SJSA1 (cell line): ENCODE measurements around the gene TM9SF2. TPM values are rescaled to one million over a fixed set of nuclear protein-coding genes. Genes with fewer than 3 reads are reported as not detected.
"Not testable (repeated sequence)": the region's sequence is repeated elsewhere in the genome, so short reads cannot be mapped to it uniquely, and the experiment has no call there.

Source experiments
- DNase-seq, 2 experiments: peaks; one replicate each; pipeline ENCODE4 v3.0.0-alpha.2; 2015 to 2020; ENCODE audit warnings: low spot score in 2 of 2, low read depth in 1 of 2
- H3K27ac ChIP-seq: fragments of 250-450 bp; sonication (Bioruptor Pico); 2 replicates; pipeline ENCODE4 v1.5.1; 2020; ENCODE audit warnings: mild to moderate bottlenecking, moderate library complexity
- H3K27me3 ChIP-seq: fragments of 250-450 bp; sonication (Bioruptor Pico); replicated peaks from 2 replicates; pipeline ENCODE4 v1.5.1; 2020; ENCODE audit warnings: mild to moderate bottlenecking, moderate library complexity
- H3K36me3 ChIP-seq: fragments of 250-450 bp; sonication (Bioruptor Pico); 2 replicates; pipeline ENCODE4 v1.5.1; 2020; ENCODE audit warnings: mild to moderate bottlenecking
- H3K4me1 ChIP-seq: fragments of 250-450 bp; sonication (Bioruptor Pico); replicated peaks from 2 replicates; pipeline ENCODE4 v1.6.1; 2021; ENCODE audit warnings: mild to moderate bottlenecking
- H3K4me3 ChIP-seq: fragments of 250-450 bp; sonication (Bioruptor Pico); 2 replicates; pipeline ENCODE4 v1.5.1; 2020; ENCODE audit warnings: mild to moderate bottlenecking
- H3K9me3 ChIP-seq: fragments of 250-450 bp; sonication (Bioruptor Pico); replicated peaks from 2 replicates; pipeline ENCODE4 v1.5.1; 2020; ENCODE audit warnings: mild to moderate bottlenecking
- total RNA-seq: library from RNA; depleted of rRNA; stranded (reverse); fragments of >200 nt; shearing (Covaris generic); gene quantifications from 2 replicates; pipeline ENCODE4 v1.2.3, GENCODE V29; 2014

TM9SF2 gene
- total RNA-seq, 1 experiment from 2014 or later, result 846 TPM

GRCh38 chr13:99472122-99472440, 29.2 kb upstream of the TM9SF2 start:
- no peaks in the 10 kb centered on the region for H3K9me3 ChIP-seq
- H3K27me3 ChIP-seq, result no peaks in the 10 kb centered on the region
- H3K4me1 ChIP-seq, result peaks cover 18% of the 10 kb centered on the region
- no peak overlapping the region for H3K27ac ChIP-seq
- H3K36me3 ChIP-seq, result no peaks in the 10 kb centered on the region
- DNase-seq, result no peak
- no peak overlapping the region for H3K4me3 ChIP-seq

DNA sequence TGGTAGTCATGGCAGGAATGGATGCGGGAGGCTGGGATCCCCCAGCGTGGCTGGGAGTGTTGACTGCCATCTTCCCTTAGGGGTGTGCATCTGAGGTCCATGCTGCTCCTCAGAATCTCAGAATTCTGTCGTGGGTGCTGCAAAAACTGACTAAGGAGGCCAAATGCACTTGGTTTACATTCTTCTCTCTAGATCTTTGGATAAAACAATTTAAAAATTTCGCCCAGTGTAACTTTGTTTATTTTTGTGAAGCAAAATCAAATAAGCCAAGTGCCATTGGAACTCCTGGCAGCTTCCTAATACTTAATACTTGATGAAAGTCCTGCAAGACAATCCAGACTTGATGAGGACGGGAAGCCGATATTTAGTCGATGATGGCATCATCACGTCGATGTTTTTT, 27.8 kb upstream of the TM9SF2 start:
- Histone ChIP-seq H3K4me1 (peaks cover 22% of the 10 kb centered on the region), H3K9me3 (no peaks in the 10 kb centered on the region), H3K36me3 (no peaks in the 10 kb centered on the region), H3K27ac (no peak overlapping the region), H3K27me3 (no peaks in the 10 kb centered on the region), H3K4me3 (no peak overlapping the region)
- peak in 1 of 2 experiments; percentile 81 for DNase-seq

DNA sequence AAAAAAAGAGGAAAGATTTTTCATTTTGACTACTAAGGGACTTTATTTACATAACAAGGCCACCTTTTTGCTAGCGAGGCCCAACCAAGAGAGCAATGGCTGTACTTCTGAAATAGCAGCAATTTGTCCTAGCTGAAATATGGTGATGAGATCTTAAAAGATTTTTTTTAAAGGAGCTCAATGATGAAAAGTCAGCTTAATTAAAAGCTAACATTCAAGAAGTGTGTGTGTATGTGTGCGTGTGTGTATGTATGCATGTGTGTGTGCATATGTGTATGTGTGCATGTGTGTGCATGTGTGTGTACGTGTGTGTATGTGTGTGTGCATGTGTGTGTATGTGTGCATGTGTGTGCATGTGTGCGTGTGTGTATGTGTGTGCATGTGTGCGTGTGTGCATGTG, 24.6 kb upstream of the TM9SF2 start:
- Histone ChIP-seq H3K27ac (no peak overlapping the region), H3K36me3 (no peaks in the 10 kb centered on the region), H3K27me3 (no peaks in the 10 kb centered on the region), H3K4me1 (peaks cover 18% of the 10 kb centered on the region), H3K4me3 (no peak overlapping the region), H3K9me3 (no peaks in the 10 kb centered on the region)
- DNase-seq, result no peak

- peaks cover 18% of the 10 kb centered on the region for H3K4me1 ChIP-seq
- no peak for DNase-seq
Measured at GRCh38 chr13:99477493-99477892, 23.8 kb upstream of the TM9SF2 start.

GRCh38 chr13:99481366-99481765, 19.9 kb upstream of the TM9SF2 start:
- Histone ChIP-seq H3K4me3 (no peak overlapping the region), H3K27ac (no peak overlapping the region), H3K36me3 (no peaks in the 10 kb centered on the region), H3K4me1 (peaks cover 13% of the 10 kb centered on the region), H3K27me3 (peaks cover 8% of the 10 kb centered on the region), H3K9me3 (0 out of 2 replicates have a peak, but pooled peaks cover 1% of the 10 kb centered on the region)
- DNase-seq, result no peak

More at GRCh38 chr13:99477493-99477892, 23.8 kb upstream of the TM9SF2 start:
- Histone ChIP-seq H3K27me3 (no peaks in the 10 kb centered on the region), H3K36me3 (no peaks in the 10 kb centered on the region), H3K27ac (no peak overlapping the region), H3K4me3 (no peak overlapping the region), H3K9me3 (no peaks in the 10 kb centered on the region)

- no peak overlapping the region for H3K27ac ChIP-seq
- H3K36me3 ChIP-seq, result peaks cover 5% of the 10 kb centered on the region; the same call in 1 of the 2 replicates
- peaks cover 8% of the 10 kb centered on the region for H3K27me3 ChIP-seq
- DNase-seq, result peak in 1 of 2 experiments; percentile 63
- no peak overlapping the region for H3K4me3 ChIP-seq
- peaks cover 9% of the 10 kb centered on the region for H3K4me1 ChIP-seq
- H3K9me3 ChIP-seq, result 0 out of 2 replicates have a peak, but pooled peaks cover 6% of the 10 kb centered on the region
Measured at GRCh38 chr13:99484473-99484872, 16.8 kb upstream of the TM9SF2 start.

GRCh38 chr13:99486996-99487395, 14.3 kb upstream of the TM9SF2 start:
- Histone ChIP-seq H3K27me3 (peaks cover 8% of the 10 kb centered on the region), H3K27ac (no peak overlapping the region), H3K4me1 (peaks cover 9% of the 10 kb centered on the region), H3K4me3 (no peak overlapping the region), H3K9me3 (0 out of 2 replicates have a peak, but pooled peaks cover 6% of the 10 kb centered on the region), H3K36me3 (peaks cover 5% of the 10 kb centered on the region; the same call in 1 of the 2 replicates)
- no peak for DNase-seq

DNA sequence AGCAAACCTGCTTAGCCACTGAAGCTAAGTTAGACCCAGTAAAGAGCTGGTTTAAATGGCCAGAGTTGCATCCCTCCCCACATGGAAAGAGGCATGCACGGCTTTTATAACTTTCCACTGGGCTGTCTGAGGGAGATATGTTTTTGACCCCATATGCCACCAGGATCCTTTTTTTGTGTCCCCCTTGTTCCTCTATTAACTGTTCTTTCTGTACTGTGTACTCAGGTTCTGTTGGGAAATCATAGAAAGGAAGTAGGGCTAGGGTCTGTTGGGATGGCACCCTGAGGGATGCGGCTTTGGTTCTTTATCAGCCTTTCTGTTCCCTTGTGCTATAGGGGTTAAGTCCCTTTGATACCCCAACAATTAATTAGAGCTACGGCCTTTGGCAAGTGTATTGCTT, 12.2 kb upstream of the TM9SF2 start:
- no peak for DNase-seq
- Histone ChIP-seq H3K36me3 (peaks cover 5% of the 10 kb centered on the region; the same call in 1 of the 2 replicates), H3K4me1 (peaks cover 8% of the 10 kb centered on the region), H3K4me3 (no peak overlapping the region), H3K27ac (no peak overlapping the region), H3K27me3 (no peaks in the 10 kb centered on the region; the same call in 1 of the 2 replicates), H3K9me3 (0 out of 2 replicates have a peak, but pooled peaks cover 6% of the 10 kb centered on the region)

DNA sequence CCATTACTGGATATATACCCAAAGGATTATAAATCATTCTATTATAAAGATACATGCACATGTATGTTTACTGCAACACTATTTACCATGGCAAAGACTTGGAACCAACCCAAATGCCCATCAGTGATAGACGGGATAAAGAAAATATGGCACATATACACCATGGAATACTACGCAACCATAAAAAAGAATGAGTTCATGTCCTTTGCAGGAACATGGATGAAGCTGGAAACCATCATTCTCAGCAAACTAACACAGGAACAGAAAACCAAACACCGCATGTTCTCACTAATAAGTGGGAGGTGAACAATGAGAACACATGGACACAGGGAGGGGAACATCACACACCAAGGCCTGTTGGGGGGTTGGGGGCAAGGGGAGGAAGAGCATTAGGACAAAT, 9.5 kb upstream of the TM9SF2 start:
- not testable (repeated sequence) for H3K36me3 ChIP-seq, H3K4me3 ChIP-seq, DNase-seq, H3K9me3 ChIP-seq, H3K4me1 ChIP-seq, H3K27ac ChIP-seq, H3K27me3 ChIP-seq

GRCh38 chr13:99495466-99496183, 5.6 kb upstream of the TM9SF2 start:
- Histone ChIP-seq H3K27me3 (no peaks in the 10 kb centered on the region), H3K36me3 (no peaks in the 10 kb centered on the region), H3K27ac (peak overlapping the region; percentile 71), H3K9me3 (no peaks in the 10 kb centered on the region), H3K4me3 (peak overlapping the region; percentile 43), H3K4me1 (peaks cover 30% of the 10 kb centered on the region)
- no peak for DNase-seq

- DNase-seq, result peak; percentile 99 to 100
- Histone ChIP-seq H3K4me3 (peak overlapping the region; percentile 43), H3K4me1 (peaks cover 33% of the 10 kb centered on the region), H3K27ac (peak overlapping the region; percentile 71), H3K36me3 (peaks cover 2% of the 10 kb centered on the region), H3K9me3 (no peaks in the 10 kb centered on the region), H3K27me3 (no peaks in the 10 kb centered on the region)
Measured at GRCh38 chr13:99496184-99497142, 4.8 kb upstream of the TM9SF2 start.

DNA sequence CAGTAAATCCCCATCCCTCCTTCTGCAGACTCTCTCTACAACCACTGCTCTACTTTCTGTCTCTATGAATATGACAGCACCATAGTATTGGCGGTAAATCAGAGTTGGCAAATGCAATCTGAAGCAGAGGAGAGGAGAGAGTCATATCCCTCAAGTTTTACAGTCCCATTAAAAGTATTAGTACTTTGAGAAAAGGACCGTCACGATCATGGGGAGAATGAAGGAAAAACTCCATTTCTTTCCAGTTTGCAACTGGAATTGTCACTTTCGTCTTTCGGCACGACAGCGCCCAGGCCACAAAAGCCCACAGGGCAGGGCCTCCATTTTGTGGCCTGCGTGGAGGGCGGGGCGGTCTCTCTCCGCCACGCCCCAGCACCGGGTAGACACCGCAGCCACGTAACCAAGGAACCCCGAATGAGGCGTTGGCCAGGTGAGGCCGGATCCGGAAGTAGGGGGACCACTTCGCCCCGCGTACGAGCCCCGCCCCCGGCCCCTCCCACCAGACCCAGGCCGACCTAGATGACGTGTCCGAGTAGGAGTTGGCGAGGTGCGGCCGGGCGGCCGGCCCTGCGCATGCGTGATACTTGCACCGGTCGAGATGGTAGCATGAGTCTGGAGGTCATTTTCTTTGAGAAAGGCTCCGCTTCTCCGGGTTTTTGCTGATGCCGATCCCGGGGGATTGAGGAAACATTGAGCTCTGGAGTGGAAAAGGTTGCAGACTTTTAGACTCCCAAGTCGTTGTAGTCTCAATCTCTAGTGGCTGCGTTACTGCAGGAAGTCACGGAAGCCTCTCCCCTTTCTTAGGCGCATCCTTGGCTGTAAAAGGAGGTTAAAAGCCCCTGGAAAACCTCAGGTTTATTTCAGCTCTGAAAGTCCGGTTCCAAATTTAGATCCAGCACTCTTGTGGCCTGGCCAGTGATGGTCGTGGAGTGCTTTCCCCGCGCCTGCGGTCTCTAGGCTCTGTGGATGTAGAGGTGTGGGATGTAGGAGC, 2.8 kb upstream of the TM9SF2 start:
- Histone ChIP-seq H3K36me3 (peaks cover 11% of the 10 kb centered on the region), H3K4me3 (peak overlapping the region; percentile 33), H3K9me3 (no peaks in the 10 kb centered on the region), H3K27me3 (no peaks in the 10 kb centered on the region), H3K27ac (peak overlapping the region; percentile 59), H3K4me1 (peaks cover 45% of the 10 kb centered on the region)
- DNase-seq, result peak; percentile 100

DNA sequence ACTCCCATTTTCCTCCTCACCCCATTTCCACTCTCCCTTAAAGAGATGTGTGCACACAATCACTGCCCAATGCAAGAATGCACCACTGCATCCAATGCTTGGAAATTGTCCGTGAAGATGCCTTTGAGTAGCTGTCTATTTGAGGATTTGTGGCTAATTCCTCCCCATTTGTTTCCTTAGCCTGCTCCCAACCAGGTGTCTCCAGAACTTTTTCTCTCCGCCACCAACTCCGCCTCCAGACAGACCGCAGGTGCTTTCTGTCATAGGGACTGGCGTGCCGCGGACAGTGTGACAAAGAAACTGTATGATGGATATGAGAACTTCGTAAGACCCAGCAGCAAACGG, 461 bp upstream of the TM9SF2 start:
- DNase-seq, result no peak
- no peaks in the 10 kb centered on the region for H3K27me3 ChIP-seq
- peak overlapping the region; percentile 80 for H3K4me3 ChIP-seq
- H3K36me3 ChIP-seq, result peaks cover 11% of the 10 kb centered on the region
- peak overlapping the region; percentile 31 for H3K27ac ChIP-seq
- H3K4me1 ChIP-seq, result peaks cover 47% of the 10 kb centered on the region
- H3K9me3 ChIP-seq, result no peaks in the 10 kb centered on the region
